ENCODE data around the gene MRGPRD.

Gene MRGPRD

GRCh38 chr11:68959465-68960293, 21.1 kb downstream of the MRGPRD start:
- no peak overlapping the region for H3K4me3 ChIP-seq (ENCODE audit: low read length)
- no peak for DNase-seq (ENCODE audit: low read depth)
- TF ChIP-seq, protein P1, sequence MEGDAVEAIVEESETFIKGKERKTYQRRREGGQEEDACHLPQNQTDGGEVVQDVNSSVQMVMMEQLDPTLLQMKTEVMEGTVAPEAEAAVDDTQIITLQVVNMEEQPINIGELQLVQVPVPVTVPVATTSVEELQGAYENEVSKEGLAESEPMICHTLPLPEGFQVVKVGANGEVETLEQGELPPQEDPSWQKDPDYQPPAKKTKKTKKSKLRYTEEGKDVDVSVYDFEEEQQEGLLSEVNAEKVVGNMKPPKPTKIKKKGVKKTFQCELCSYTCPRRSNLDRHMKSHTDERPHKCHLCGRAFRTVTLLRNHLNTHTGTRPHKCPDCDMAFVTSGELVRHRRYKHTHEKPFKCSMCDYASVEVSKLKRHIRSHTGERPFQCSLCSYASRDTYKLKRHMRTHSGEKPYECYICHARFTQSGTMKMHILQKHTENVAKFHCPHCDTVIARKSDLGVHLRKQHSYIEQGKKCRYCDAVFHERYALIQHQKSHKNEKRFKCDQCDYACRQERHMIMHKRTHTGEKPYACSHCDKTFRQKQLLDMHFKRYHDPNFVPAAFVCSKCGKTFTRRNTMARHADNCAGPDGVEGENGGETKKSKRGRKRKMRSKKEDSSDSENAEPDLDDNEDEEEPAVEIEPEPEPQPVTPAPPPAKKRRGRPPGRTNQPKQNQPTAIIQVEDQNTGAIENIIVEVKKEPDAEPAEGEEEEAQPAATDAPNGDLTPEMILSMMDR (conservative IDR thresholded peaks at IDR 0.05; ENCODE audit: low read depth, low read length): no peak

DNA sequence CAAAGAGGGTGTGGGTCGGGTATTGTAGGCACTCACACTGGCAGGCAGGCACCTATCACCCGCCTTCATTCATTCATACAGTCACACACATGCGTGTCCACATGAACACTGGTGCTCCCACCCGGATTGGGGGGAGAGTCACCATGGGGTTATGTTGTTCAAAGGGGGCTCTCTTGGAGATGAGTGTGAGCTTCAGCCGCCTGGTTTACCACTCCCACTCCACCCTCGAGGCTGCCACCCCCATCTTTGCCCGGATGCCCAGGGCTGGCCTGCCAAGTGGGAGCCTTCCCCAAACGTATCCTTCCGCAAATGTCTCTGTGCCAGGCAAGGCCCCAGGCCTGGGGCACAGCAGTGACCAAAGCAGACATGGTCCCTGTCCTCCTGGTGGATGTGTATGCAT, 22.6 kb downstream of the MRGPRD start:
- DNase-seq (ENCODE audit: low read depth): no peak
- TF ChIP-seq, protein P1 (conservative IDR thresholded peaks at IDR 0.05; ENCODE audit: low read depth, low read length): no peak
- no peak overlapping the region for H3K4me3 ChIP-seq (ENCODE audit: low read length)

- H3K4me3 ChIP-seq (ENCODE audit: low read length): no peak overlapping the region
- TF ChIP-seq, protein P1 (conservative IDR thresholded peaks at IDR 0.05; ENCODE audit: low read depth, low read length): no peak
- DNase-seq (ENCODE audit: low read depth): no peak
These were observed 24.1 kb downstream of the MRGPRD start for GRCh38 chr11:68956547-68957254.

- TF ChIP-seq, protein P1 (conservative IDR thresholded peaks at IDR 0.05; ENCODE audit: low read depth, low read length): peak; percentile 48
- no peak for DNase-seq (ENCODE audit: low read depth)
- H3K4me3 ChIP-seq (ENCODE audit: low read length): no peak overlapping the region
These were observed 24.6 kb downstream of the MRGPRD start for GRCh38 chr11:68956142-68956541.

DNA sequence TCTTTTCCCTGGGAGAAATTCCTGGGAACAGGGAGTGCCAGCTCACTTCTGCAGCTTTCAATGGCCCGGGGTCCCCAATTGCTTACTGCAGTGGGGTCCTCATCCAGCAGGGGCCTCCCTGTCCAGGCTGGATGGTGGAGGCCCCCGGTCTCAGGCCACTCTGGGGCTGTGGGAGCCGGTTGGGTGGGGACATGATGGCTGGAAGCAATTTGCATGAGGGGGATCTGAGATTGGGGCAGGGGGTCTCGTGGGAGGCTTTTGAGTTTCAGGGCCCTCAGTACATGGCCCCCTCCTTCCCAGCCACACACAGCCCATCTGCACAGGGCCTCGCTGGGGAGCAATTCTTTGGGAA, 25.2 kb downstream of the MRGPRD start:
- H3K4me3 ChIP-seq (ENCODE audit: low read length): no peak overlapping the region
- DNase-seq (ENCODE audit: low read depth): no peak
- TF ChIP-seq, protein P1 (conservative IDR thresholded peaks at IDR 0.05; ENCODE audit: low read depth, low read length): no peak

- TF ChIP-seq, protein P1 (conservative IDR thresholded peaks at IDR 0.05; ENCODE audit: low read depth, low read length): no peak
- no peak overlapping the region for H3K4me3 ChIP-seq (ENCODE audit: low read length)
- no peak for DNase-seq (ENCODE audit: low read depth)
These were observed 25.8 kb downstream of the MRGPRD start for GRCh38 chr11:68954836-68955606.

All from retinal pigment epithelial cell (primary cell).